Mucosa of gallbladder (tissue), 1 donor: ENCODE data around the gene SDHC. TPM values are rescaled to one million over a fixed set of nuclear protein-coding genes. Genes with fewer than 3 reads are reported as not detected.
A peak's percentile ranks its signal among the peaks of the same experiment; 100 is the strongest.

Source experiments
- DNase-seq: peaks from one replicate; pipeline ENCODE4 v3.0.0-alpha.2; 2020; ENCODE audit warnings: low spot score
- total RNA-seq: library from RNA; stranded (reverse); gene quantifications from one replicate; pipeline ENCODE4 v1.2.1, GENCODE V29; 2021
- donor health status: DM: no; HTN: no; CAD: no.

Gene SDHC, protein sequence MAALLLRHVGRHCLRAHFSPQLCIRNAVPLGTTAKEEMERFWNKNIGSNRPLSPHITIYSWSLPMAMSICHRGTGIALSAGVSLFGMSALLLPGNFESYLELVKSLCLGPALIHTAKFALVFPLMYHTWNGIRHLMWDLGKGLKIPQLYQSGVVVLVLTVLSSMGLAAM
- total RNA-seq = 203 TPM

- DNase-seq = peak; percentile 93
Measured at GRCh38 chr1:161314201-161314981, at the start of gene SDHC. Gene SDHC, plus strand, starts transcription at chr1:161314381. Its CDS starts 25 bp downstream, at chr1:161314406.

GRCh38 chr1:161265305-161265704 lies 48.9 kb upstream of the SDHC start:
- DNase-seq = no peak

DNA sequence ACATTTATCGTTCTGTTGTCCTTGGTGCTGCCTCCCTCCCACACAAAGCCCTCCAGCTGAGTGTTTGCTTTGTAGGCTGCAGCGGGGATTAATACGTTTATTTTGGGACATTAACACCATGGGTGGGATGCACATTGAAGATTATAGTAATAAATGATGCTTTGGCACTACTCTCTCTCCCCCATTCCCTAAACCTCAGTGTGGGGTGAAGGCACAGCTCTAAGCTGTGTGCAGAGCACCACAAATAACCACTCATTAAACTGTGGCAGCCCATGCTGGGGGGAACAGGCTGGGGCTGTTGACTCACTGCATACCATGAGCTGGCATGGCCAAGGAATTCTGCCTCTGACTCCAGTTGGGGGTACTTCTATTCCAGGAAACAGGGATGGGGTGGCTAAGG lies 48.0 kb upstream of the SDHC start:
- no peak for DNase-seq

- DNase-seq = no peak
Measured at GRCh38 chr1:161266836-161267235, 47.3 kb upstream of the SDHC start.

- DNase-seq = no peak
Measured at GRCh38 chr1:161267321-161267720, 46.9 kb upstream of the SDHC start.

DNA sequence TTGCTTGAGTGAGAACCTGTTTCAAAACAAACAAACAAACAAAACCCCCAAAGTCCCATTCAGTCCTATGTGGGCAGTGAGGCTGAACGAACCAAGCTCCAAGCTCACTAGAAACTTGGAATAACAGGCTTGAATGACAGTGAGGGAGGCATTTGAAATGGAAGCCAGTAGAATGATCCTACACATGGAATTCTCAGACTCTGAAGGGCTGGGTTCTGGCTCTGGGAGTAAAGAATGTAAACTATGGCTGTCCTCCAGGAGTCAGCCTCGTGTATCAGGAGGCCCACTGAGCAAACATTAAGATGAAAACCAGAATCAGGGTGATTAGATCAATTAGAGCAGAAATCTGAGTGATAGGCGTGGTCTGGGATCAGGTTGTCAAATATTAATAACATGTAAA lies 40.8 kb upstream of the SDHC start:
- no peak for DNase-seq

- DNase-seq = no peak
Measured at GRCh38 chr1:161274874-161275273, 39.3 kb upstream of the SDHC start.

GRCh38 chr1:161282991-161283390 lies 31.2 kb upstream of the SDHC start:
- no peak for DNase-seq

- DNase-seq = no peak
Measured at GRCh38 chr1:161285113-161285512, 29.1 kb upstream of the SDHC start.

GRCh38 chr1:161285521-161285920 lies 28.7 kb upstream of the SDHC start:
- no peak for DNase-seq

DNA sequence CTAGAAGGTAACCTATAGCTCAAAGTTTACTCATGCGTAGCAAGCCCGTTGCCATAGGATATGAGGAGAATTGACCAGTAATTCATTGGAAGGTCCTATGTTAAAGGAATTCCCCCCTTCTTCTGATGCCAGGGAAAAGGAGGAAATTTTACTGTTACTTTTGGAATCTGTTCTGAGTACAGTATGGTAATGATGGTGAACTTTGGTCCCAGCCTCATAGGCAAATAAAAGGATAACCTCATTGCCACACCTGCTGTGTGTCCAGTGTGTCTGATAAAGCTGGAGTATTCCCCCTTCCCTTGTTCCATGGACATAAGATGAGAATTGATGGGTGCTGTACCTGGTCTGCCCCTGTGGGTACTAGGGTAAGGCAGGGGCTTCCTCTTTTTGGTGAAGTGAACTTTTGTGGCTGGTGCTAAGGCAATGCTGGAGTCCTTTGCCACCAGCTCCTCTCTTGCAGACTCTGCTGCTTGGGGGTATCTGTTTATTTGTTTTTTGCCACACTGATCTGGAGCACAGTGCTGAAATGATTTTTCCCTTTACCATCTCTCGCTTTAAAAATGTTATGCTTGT lies 26.6 kb upstream of the SDHC start:
- DNase-seq = no peak

GRCh38 chr1:161290779-161291178 lies 23.4 kb upstream of the SDHC start:
- no peak for DNase-seq

- no peak for DNase-seq
Measured at GRCh38 chr1:161297415-161297814, 16.8 kb upstream of the SDHC start.

DNA sequence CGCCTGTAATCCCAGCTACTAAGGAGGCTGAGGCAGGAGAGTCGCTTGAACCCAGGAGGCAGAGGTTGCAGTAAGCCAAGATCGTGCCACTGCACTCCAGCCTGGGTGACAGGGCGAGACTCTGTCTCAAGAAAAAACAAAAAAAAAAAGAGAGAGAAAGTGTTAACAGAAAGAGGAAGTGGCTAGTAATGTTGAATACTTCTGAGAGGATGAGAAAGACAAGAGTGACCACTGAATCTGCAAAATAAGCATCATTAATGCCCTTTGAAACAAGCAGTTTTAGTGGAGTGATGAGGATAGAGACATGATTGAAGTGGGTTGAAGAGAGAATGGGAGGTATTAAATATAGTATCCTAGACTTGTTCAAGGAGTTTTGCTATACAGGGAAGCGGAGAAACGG lies 16.1 kb upstream of the SDHC start:
- no peak for DNase-seq

- no peak for DNase-seq
Measured at GRCh38 chr1:161299347-161299746, 14.8 kb upstream of the SDHC start.

- DNase-seq = no peak
Measured at GRCh38 chr1:161300478-161300877, 13.7 kb upstream of the SDHC start.

- DNase-seq = no peak
Measured at GRCh38 chr1:161304927-161305866, 9.0 kb upstream of the SDHC start.

- peak; percentile 80 for DNase-seq
Measured at GRCh38 chr1:161305867-161306519, 8.2 kb upstream of the SDHC start.

DNA sequence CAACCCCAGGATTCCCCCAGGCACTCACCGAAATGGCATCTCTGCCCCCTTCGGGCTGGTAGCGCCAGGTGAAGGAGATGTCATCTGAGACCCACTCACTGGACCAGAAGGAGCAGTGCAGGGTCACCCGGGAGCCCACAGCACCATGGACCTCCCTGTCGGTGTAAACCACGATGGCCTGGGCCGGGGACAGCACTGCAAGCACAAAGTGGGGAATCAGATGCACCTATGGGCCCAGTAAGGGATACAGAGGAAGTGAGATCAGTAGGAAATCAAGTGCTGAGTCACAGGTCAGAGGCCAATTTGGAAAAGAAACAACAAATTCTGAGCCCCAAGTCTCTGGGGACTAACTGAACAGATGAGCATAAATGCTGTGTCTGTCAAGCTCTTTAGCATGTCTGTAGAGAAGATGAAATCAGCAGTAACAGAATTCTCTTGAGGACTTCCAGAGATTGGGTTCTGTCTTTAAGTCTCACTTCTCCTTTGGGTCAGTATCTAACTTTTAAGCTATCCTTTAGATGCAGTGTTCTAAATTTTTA lies 6.9 kb upstream of the SDHC start:
- DNase-seq = no peak

- no peak for DNase-seq
Measured at GRCh38 chr1:161307892-161308638, 6.1 kb upstream of the SDHC start.

- no peak for DNase-seq
Measured at GRCh38 chr1:161309868-161310267, 4.3 kb upstream of the SDHC start, which contains the start of gene MPZ. Gene MPZ, minus strand, starts transcription at chr1:161309968. Its CDS starts 63 bp downstream, at chr1:161309905.
